ENCODE results near the gene BCKDHA.

DNA sequence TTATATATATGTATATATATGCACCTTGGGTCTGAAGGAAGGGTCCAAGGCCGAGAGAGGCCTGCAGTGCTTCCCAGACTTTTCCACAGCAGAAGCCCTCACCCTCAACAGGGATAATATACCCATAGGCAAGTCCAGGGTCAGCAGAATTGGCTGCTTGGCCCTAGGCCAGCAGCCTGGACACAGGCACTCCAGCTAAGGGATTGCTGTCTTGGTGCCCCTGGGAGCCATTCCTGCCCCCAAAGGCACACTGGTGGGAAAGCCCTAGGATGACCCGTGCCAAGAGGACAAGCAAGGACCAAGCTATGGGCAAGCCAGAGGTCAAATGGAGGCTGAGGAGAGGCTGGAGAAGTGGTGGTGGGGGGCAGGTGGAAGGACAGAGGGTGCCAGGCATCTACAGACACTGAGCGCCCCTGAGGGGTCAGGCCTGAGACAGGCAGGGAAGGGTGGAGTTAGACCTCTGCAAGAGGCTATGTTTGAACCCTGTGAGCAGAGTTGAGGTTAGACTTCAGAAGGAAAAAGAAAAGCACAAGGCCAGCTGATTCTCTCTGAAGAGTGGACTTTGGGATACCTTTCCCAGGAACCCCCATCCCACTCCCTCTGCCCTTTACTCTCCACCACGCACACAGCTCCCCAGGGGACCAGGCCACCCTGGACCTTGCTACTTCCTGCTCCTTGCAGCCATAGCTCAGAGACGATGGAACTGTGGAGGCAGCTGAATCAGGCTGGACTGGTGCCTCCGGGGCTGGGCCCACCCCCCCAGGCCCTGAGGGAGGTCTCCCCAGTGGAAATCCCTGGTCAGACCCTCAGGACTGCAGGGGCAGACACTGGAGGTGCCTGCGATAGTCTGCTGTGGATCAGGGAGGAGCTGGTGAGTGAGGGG, 45.1 kb downstream of the BCKDHA start, which contains the start of gene ERICH4:
- TF ChIP-seq EZH2 (IDR thresholded peaks at IDR 0.05) = no peak
- TF ChIP-seq, protein P1, sequence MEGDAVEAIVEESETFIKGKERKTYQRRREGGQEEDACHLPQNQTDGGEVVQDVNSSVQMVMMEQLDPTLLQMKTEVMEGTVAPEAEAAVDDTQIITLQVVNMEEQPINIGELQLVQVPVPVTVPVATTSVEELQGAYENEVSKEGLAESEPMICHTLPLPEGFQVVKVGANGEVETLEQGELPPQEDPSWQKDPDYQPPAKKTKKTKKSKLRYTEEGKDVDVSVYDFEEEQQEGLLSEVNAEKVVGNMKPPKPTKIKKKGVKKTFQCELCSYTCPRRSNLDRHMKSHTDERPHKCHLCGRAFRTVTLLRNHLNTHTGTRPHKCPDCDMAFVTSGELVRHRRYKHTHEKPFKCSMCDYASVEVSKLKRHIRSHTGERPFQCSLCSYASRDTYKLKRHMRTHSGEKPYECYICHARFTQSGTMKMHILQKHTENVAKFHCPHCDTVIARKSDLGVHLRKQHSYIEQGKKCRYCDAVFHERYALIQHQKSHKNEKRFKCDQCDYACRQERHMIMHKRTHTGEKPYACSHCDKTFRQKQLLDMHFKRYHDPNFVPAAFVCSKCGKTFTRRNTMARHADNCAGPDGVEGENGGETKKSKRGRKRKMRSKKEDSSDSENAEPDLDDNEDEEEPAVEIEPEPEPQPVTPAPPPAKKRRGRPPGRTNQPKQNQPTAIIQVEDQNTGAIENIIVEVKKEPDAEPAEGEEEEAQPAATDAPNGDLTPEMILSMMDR (IDR thresholded peaks at IDR 0.05) = no peak

Measured in neural progenitor cell (in vitro differentiated cells).